HK-2 (cell line): ENCODE measurements around the gene CCDC117.

Experiments used
- DNase-seq: peaks from one replicate; pipeline ENCODE4 v3.0.0-alpha.2; 2018; ENCODE audit not compliant: unreplicated experiment

CCDC117 gene

GRCh38 chr22:28829358-28830181, 57.1 kb downstream of the CCDC117 start:
- peak; percentile 54 for DNase-seq

- DNase-seq: no peak
These were observed 57.9 kb downstream of the CCDC117 start for GRCh38 chr22:28830441-28830840.

- no peak for DNase-seq
These were observed 58.9 kb downstream of the CCDC117 start for GRCh38 chr22:28831140-28832072.

- DNase-seq: no peak
These were observed 60.2 kb downstream of the CCDC117 start for GRCh38 chr22:28832731-28833130.

- DNase-seq: no peak
These were observed 60.9 kb downstream of the CCDC117 start for GRCh38 chr22:28833276-28833923.

GRCh38 chr22:28835630-28836189, 63.2 kb downstream of the CCDC117 start:
- no peak for DNase-seq

- no peak for DNase-seq
These were observed 65.1 kb downstream of the CCDC117 start for GRCh38 chr22:28837640-28838039.
